ENCODE measurements around the gene ARSK. TPM values are rescaled to one million over a fixed set of nuclear protein-coding genes. Genes with fewer than 3 reads are reported as not detected.

Gene ARSK
- total RNA-seq, 2 experiments from 2014 or later = 5.1 to 5.2 TPM

- CTCF ChIA-PET = interaction anchor here (1.2 kb wide), 1 partner anchor 24 kb away, joined by 4 read pairs; no protein-coding TSS in a partner anchor
- POLR2A ChIA-PET = no interaction called here
Observed at GRCh38 chr5:95581576-95581975, 26.7 kb downstream of the ARSK start.

GRCh38 chr5:95583992-95584391 lies 29.1 kb downstream of the ARSK start:
- Mint-ChIP-seq H3K36me3 (ENCODE audit: low read depth) (peaks cover 7% of the 10 kb centered on the region), H3K27ac (no peak overlapping the region), H3K4me1 (no peaks in the 10 kb centered on the region), H3K9me3 (no peaks in the 10 kb centered on the region), H3K27me3 (no peaks in the 10 kb centered on the region), H3K4me3 (no peak overlapping the region)
- POLR2A ChIA-PET = no interaction called here
- no peak for DNase-seq
- CTCF ChIA-PET = interaction anchor here (1.1 kb wide), 2 partner anchors 14 to 23 kb away, joined by 3 to 6 read pairs; no protein-coding TSS in a partner anchor

More at GRCh38 chr5:95581576-95581975, 26.7 kb downstream of the ARSK start:
- Mint-ChIP-seq H3K27ac (no peak overlapping the region), H3K4me3 (no peak overlapping the region), H3K4me1 (no peaks in the 10 kb centered on the region), H3K9me3 (no peaks in the 10 kb centered on the region), H3K36me3 (ENCODE audit: low read depth) (peaks cover 9% of the 10 kb centered on the region), H3K27me3 (no peaks in the 10 kb centered on the region)
- DNase-seq = no peak

DNA sequence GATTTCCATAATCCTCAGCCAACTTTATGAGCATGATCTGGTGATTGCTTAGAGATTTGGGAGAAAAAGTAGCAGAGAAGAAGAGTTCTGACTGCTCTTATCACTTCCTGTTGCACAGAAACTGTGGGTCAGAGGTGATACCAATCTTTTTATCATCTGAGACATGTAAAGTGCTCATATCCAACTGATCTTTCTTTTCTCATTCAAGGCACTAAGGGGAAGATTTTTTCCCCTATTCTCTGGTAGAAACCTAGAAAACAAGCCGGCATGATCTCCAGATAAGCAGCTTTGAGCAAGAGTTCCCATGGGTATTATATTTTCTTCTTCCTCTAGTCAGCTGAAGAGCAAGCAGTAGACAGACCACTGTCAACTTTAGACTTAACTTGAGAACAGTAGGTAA lies 36.0 kb downstream of the ARSK start:
- H3K4me3 Mint-ChIP-seq = no peak overlapping the region
- no peaks in the 10 kb centered on the region for H3K9me3 Mint-ChIP-seq
- peaks cover 25% of the 10 kb centered on the region for H3K4me1 Mint-ChIP-seq
- H3K36me3 Mint-ChIP-seq (ENCODE audit: low read depth) = no peaks in the 10 kb centered on the region
- ChIA-PET CTCF (interaction anchor here (0.7 kb wide), 1 partner anchor 114 kb away, joined by 3 read pairs; no protein-coding TSS in a partner anchor), POLR2A (no interaction called here)
- no peak for DNase-seq
- no peaks in the 10 kb centered on the region for H3K27me3 Mint-ChIP-seq
- peak overlapping the region; percentile 11 for H3K27ac Mint-ChIP-seq

GRCh38 chr5:95591490-95591901 lies 36.6 kb downstream of the ARSK start:
- Mint-ChIP-seq H3K4me3 (no peak overlapping the region), H3K27me3 (no peaks in the 10 kb centered on the region), H3K4me1 (peaks cover 25% of the 10 kb centered on the region), H3K36me3 (ENCODE audit: low read depth) (no peaks in the 10 kb centered on the region), H3K27ac (peak overlapping the region; percentile 17), H3K9me3 (no peaks in the 10 kb centered on the region)
- DNase-seq = no peak
- CTCF ChIA-PET = interaction anchor here (0.7 kb wide), 1 partner anchor 114 kb away, joined by 3 read pairs; no protein-coding TSS in a partner anchor
- POLR2A ChIA-PET = no interaction called here

GRCh38 chr5:95595289-95595931 lies 40.5 kb downstream of the ARSK start:
- H3K27ac Mint-ChIP-seq = no peak overlapping the region
- H3K9me3 Mint-ChIP-seq = no peaks in the 10 kb centered on the region
- no peak for DNase-seq
- H3K27me3 Mint-ChIP-seq = no peaks in the 10 kb centered on the region
- peaks cover 19% of the 10 kb centered on the region for H3K4me1 Mint-ChIP-seq
- ChIA-PET CTCF (no interaction called here), POLR2A (no interaction called here)
- no peaks in the 10 kb centered on the region for H3K36me3 Mint-ChIP-seq (ENCODE audit: low read depth)
- no peak overlapping the region for H3K4me3 Mint-ChIP-seq

- H3K36me3 Mint-ChIP-seq (ENCODE audit: low read depth) = peaks cover 5% of the 10 kb centered on the region
- DNase-seq = no peak
- H3K27ac Mint-ChIP-seq = no peak overlapping the region
- no peaks in the 10 kb centered on the region for H3K9me3 Mint-ChIP-seq
- H3K4me3 Mint-ChIP-seq = no peak overlapping the region
- CTCF ChIA-PET = no interaction called here
- no peaks in the 10 kb centered on the region for H3K27me3 Mint-ChIP-seq
- POLR2A ChIA-PET = no interaction called here
- no peaks in the 10 kb centered on the region for H3K4me1 Mint-ChIP-seq
Observed at GRCh38 chr5:95599252-95599651, 44.4 kb downstream of the ARSK start.

DNA sequence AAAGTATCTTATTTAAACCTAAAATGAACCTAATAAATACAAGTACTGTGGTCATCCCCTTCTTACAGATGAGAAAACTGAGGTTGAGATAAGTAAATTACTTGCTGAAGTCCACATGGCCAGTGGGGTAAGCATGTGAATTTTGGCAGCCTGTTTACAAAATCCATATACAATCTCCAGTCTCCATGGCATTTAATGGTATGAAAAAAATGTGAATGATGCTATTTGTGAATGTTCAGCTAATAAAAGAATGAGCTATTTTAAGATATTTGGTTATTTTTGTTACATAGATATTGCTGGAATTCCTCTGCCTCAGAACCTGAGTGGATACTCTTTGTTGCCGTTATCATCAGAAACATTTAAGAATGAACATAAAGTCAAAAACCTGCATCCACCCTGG lies 45.7 kb downstream of the ARSK start:
- H3K27ac Mint-ChIP-seq = no peak overlapping the region

DNA sequence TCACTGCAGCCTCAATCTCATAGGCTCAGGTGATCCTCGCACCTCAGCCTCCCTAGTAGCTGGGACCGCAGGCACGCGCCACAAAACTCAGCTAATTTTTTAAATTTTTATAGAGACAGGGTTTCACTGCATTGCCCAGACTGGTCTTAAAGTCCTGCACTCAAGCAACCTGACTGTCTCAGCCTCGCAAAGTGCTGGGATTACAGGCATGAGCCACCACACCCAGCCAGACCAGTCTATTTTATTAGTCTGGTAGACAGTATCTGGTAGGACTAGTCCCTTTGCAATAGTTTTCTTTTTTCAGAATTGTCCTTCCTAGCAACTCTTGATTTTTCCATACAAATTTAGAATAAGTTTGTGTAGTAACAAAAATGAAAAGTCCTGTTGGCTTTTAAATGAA lies 50.9 kb downstream of the ARSK start:
- no peak overlapping the region for H3K27ac Mint-ChIP-seq
- no peaks in the 10 kb centered on the region for H3K9me3 Mint-ChIP-seq
- H3K4me3 Mint-ChIP-seq = no peak overlapping the region
- no peaks in the 10 kb centered on the region for H3K4me1 Mint-ChIP-seq
- POLR2A ChIA-PET = no interaction called here
- H3K36me3 Mint-ChIP-seq (ENCODE audit: low read depth) = peaks cover 12% of the 10 kb centered on the region
- CTCF ChIA-PET = no interaction called here
- DNase-seq = no peak
- no peaks in the 10 kb centered on the region for H3K27me3 Mint-ChIP-seq

More for the DNA sequence above, 45.7 kb downstream of the ARSK start:
- Mint-ChIP-seq H3K4me3 (no peak overlapping the region), H3K27me3 (no peaks in the 10 kb centered on the region), H3K9me3 (no peaks in the 10 kb centered on the region), H3K4me1 (no peaks in the 10 kb centered on the region), H3K36me3 (ENCODE audit: low read depth) (peaks cover 11% of the 10 kb centered on the region)
- no peak for DNase-seq
- ChIA-PET CTCF (no interaction called here), POLR2A (no interaction called here)

DNA sequence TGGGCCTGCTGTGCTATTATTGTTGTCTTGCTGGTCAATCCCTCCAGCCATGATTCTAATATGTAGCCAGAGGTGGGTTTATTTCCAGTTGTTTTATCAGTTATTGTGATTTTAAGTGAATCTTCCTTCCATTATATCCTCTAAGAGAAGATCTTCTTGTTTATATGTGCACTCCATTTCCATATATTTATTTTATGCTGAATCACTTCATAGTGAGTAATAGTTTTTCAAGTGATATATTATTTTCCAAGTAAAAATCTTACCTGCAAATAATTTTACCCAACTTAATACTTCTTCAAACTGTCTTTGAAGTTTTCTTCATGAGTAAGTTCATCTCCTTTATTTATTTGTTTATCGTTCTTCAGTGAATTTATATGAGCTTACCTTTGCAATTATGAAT lies 51.5 kb downstream of the ARSK start:
- Mint-ChIP-seq H3K27me3 (no peaks in the 10 kb centered on the region), H3K36me3 (ENCODE audit: low read depth) (peaks cover 12% of the 10 kb centered on the region), H3K9me3 (no peaks in the 10 kb centered on the region), H3K4me3 (no peak overlapping the region), H3K4me1 (no peaks in the 10 kb centered on the region), H3K27ac (no peak overlapping the region)
- ChIA-PET CTCF (interaction anchor here (0.8 kb wide), 1 partner anchor 22 kb away, joined by 3 read pairs; no protein-coding TSS in a partner anchor), POLR2A (no interaction called here)
- no peak for DNase-seq

GRCh38 chr5:95609711-95610110 lies 54.8 kb downstream of the ARSK start:
- Mint-ChIP-seq H3K27me3 (no peaks in the 10 kb centered on the region), H3K36me3 (ENCODE audit: low read depth) (peaks cover 22% of the 10 kb centered on the region), H3K4me1 (no peaks in the 10 kb centered on the region), H3K4me3 (no peak overlapping the region), H3K27ac (no peak overlapping the region), H3K9me3 (peaks cover 13% of the 10 kb centered on the region)
- ChIA-PET CTCF (no interaction called here), POLR2A (interaction anchor here (0.6 kb wide), 1 partner anchor 60 kb away, joined by 3 read pairs; no protein-coding TSS in a partner anchor)
- DNase-seq = no peak

DNA sequence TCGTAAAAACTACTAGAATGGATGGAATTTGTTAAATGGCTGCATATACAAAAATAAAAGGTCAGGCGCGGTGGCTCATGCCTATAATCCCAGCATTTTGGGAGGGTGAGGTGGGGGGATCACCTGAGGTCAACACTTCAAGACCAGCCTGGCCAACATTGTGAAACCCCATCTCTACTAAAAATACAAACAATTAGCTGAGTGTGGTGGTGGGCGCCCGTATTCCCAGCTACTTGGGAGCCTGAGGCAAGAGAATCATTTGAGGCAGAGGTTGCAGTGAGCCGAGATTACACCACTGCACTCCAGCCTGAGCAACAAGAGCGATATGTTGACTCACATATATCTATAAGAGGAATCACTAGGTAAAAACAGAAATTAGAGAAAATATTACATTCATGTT lies 55.6 kb downstream of the ARSK start:
- ChIA-PET CTCF (interaction anchor here (0.6 kb wide), 1 partner anchor 34 kb away, joined by 3 read pairs; no protein-coding TSS in a partner anchor), POLR2A (no interaction called here)
- no peak overlapping the region for H3K4me3 Mint-ChIP-seq
- peaks cover 16% of the 10 kb centered on the region for H3K9me3 Mint-ChIP-seq
- no peaks in the 10 kb centered on the region for H3K27me3 Mint-ChIP-seq
- H3K27ac Mint-ChIP-seq = no peak overlapping the region
- peaks cover 23% of the 10 kb centered on the region for H3K36me3 Mint-ChIP-seq (ENCODE audit: low read depth)
- peaks cover 3% of the 10 kb centered on the region for H3K4me1 Mint-ChIP-seq
- no peak for DNase-seq

DNA sequence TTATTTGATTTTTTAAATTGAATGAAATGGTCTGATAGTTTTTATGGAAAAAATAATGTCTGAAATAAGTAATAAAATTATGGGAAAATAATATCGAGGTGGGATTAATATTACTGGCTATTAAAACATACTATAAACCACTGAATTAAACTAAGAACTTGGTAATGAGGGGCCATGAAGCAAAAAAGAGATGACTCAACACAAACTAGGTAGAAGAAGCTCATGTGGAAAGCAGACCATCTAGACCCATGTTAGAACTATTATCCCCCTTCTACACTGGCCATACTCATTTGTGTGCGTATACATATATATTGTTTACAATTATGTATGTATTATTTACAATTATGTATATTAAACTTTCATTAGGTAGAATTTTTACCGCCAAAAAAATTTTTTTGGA lies 56.5 kb downstream of the ARSK start:
- DNase-seq = no peak
- H3K9me3 Mint-ChIP-seq = peaks cover 16% of the 10 kb centered on the region
- H3K27me3 Mint-ChIP-seq = no peaks in the 10 kb centered on the region
- no peak overlapping the region for H3K27ac Mint-ChIP-seq
- peaks cover 22% of the 10 kb centered on the region for H3K36me3 Mint-ChIP-seq (ENCODE audit: low read depth)
- H3K4me1 Mint-ChIP-seq = peaks cover 3% of the 10 kb centered on the region
- POLR2A ChIA-PET = no interaction called here
- H3K4me3 Mint-ChIP-seq = no peak overlapping the region
- CTCF ChIA-PET = no interaction called here

- POLR2A ChIA-PET = interaction anchor here (0.6 kb wide), 1 partner anchor 1270 kb away, joined by 3 read pairs; no protein-coding TSS in a partner anchor
- CTCF ChIA-PET = no interaction called here
- H3K36me3 Mint-ChIP-seq (ENCODE audit: low read depth) = peaks cover 28% of the 10 kb centered on the region
Observed at GRCh38 chr5:95613514-95613913, 58.6 kb downstream of the ARSK start.

DNA sequence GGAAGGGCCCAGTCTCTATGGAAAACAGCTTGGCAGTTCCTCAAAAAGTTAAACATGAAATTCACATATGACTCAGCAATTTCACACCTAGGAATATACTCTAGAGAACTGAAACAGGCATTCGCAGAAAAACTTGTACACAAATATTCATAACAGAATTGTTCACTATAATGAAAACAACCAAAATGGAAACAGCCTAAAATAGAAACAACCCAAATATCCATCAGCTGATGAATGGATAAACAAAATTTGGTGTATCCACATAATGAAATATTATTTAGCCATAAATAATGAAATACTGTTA lies 60.2 kb downstream of the ARSK start:
- Mint-ChIP-seq H3K4me1 (peaks cover 22% of the 10 kb centered on the region), H3K27ac (no peak overlapping the region), H3K9me3 (peaks cover 16% of the 10 kb centered on the region), H3K36me3 (ENCODE audit: low read depth) (peaks cover 36% of the 10 kb centered on the region), H3K4me3 (no peak overlapping the region), H3K27me3 (peaks cover 8% of the 10 kb centered on the region)
- POLR2A ChIA-PET = no interaction called here
- CTCF ChIA-PET = no interaction called here
- DNase-seq = no peak

More at GRCh38 chr5:95613514-95613913, 58.6 kb downstream of the ARSK start:
- Mint-ChIP-seq H3K27ac (no peak overlapping the region), H3K4me1 (peaks cover 7% of the 10 kb centered on the region), H3K9me3 (peaks cover 16% of the 10 kb centered on the region), H3K27me3 (no peaks in the 10 kb centered on the region), H3K4me3 (no peak overlapping the region)
- no peak for DNase-seq
